ENCODE measurements around the gene IL9.
"Not testable (repeated sequence)": the region's sequence is repeated elsewhere in the genome, so short reads cannot be mapped to it uniquely, and the experiment has no call there.

IL9 gene

GRCh38 chr5:135862744-135863143, 32.9 kb downstream of the IL9 start:
- H3K4me3 ChIP-seq (ENCODE audit: control insufficient read depth, low read depth, low read length) = no peak overlapping the region
- no peak for DNase-seq (ENCODE audit: low read depth)
- no peak for TF ChIP-seq CTCF (IDR thresholded peaks at IDR 0.05; ENCODE audit: control insufficient read depth, insufficient read depth, low read depth, low read length, missing control alignments)

- H3K4me3 ChIP-seq (ENCODE audit: control insufficient read depth, low read depth, low read length) = no peak overlapping the region
- no peak for DNase-seq (ENCODE audit: low read depth)
- no peak for TF ChIP-seq CTCF (IDR thresholded peaks at IDR 0.05; ENCODE audit: control insufficient read depth, insufficient read depth, low read depth, low read length, missing control alignments)
Measured at GRCh38 chr5:135862086-135862485, 33.6 kb downstream of the IL9 start.

GRCh38 chr5:135861641-135862040, 34.0 kb downstream of the IL9 start:
- TF ChIP-seq CTCF (IDR thresholded peaks at IDR 0.05; ENCODE audit: control insufficient read depth, insufficient read depth, low read depth, low read length, missing control alignments) = no peak
- no peak overlapping the region for H3K4me3 ChIP-seq (ENCODE audit: control insufficient read depth, low read depth, low read length)
- DNase-seq (ENCODE audit: low read depth) = no peak

GRCh38 chr5:135859641-135860040, 36.0 kb downstream of the IL9 start:
- no peak for TF ChIP-seq CTCF (IDR thresholded peaks at IDR 0.05; ENCODE audit: control insufficient read depth, insufficient read depth, low read depth, low read length, missing control alignments)
- DNase-seq (ENCODE audit: low read depth) = no peak
- H3K4me3 ChIP-seq (ENCODE audit: control insufficient read depth, low read depth, low read length) = no peak overlapping the region

GRCh38 chr5:135859186-135859585, 36.5 kb downstream of the IL9 start:
- not testable (repeated sequence) for H3K4me3 ChIP-seq (ENCODE audit: control insufficient read depth, low read depth, low read length); DNase-seq (ENCODE audit: low read depth)

GRCh38 chr5:135857630-135858311, 37.9 kb downstream of the IL9 start:
- no peak overlapping the region for H3K4me3 ChIP-seq (ENCODE audit: control insufficient read depth, low read depth, low read length)
- TF ChIP-seq CTCF (IDR thresholded peaks at IDR 0.05; ENCODE audit: control insufficient read depth, insufficient read depth, low read depth, low read length, missing control alignments) = no peak
- no peak for DNase-seq (ENCODE audit: low read depth)

- no peak for DNase-seq (ENCODE audit: low read depth)
- TF ChIP-seq CTCF (IDR thresholded peaks at IDR 0.05; ENCODE audit: control insufficient read depth, insufficient read depth, low read depth, low read length, missing control alignments) = no peak
Measured at GRCh38 chr5:135851915-135852845, 43.5 kb downstream of the IL9 start.

More at GRCh38 chr5:135851915-135852845, 43.5 kb downstream of the IL9 start:
- no peak overlapping the region for H3K4me3 ChIP-seq (ENCODE audit: control insufficient read depth, low read depth, low read length)
